Adrenal gland (tissue), 12 donors: ENCODE data around the gene KCTD21. TPM values are rescaled to one million over a fixed set of nuclear protein-coding genes. Genes with fewer than 3 reads are reported as not detected.

Source experiments
- DNase-seq, 7 donors: peaks; one replicate each; pipeline ENCODE4 v3.0.0-alpha.2; 2019 to 2020
- H3K27ac ChIP-seq, 5 donors: fragments of 200-600 bp; sonication (generic) in 4 of 5; 1 replicate in 3 of 5; 2 replicates in 2 of 5; pipeline versions ENCODE4 v1.5.1 to v1.8.0; 2016 to 2020; ENCODE audit warnings: mild to moderate bottlenecking in 1 of 5
- H3K27me3 ChIP-seq: fragments of 200-600 bp; 2 replicates; pipeline ENCODE4 v1.8.0; 2021
- H3K36me3 ChIP-seq, 2 donors: fragments of 200-600 bp; replicated peaks in 1 of 2; 1 replicate in 1 of 2; 2 replicates in 1 of 2; pipeline versions ENCODE4 v1.5.1 to v1.8.0; 2018 to 2022
- H3K4me1 ChIP-seq, 2 donors: fragments of 200-600 bp; replicated peaks in 1 of 2; 1 replicate in 1 of 2; 2 replicates in 1 of 2; pipeline versions ENCODE4 v1.5.1 to v1.8.0; 2018 to 2021
- H3K4me3 ChIP-seq, 4 donors: fragments of 200-600 bp; sonication (generic) in 3 of 4; one replicate each; pipeline ENCODE4 v1.5.1; 2016 to 2018
- H3K9me3 ChIP-seq, 3 donors: fragments of 200-600 bp; sonication (generic) in 1 of 3; replicated peaks in 1 of 3; 1 replicate in 2 of 3; 2 replicates in 1 of 3; pipeline versions ENCODE4 v1.5.1 to v1.8.0; 2016 to 2021
- POLR2A ChIP-seq, 2 donors: fragments of 450-650 bp; IDR thresholded peaks; one replicate each; pipeline ENCODE4 v1.6.1; 2017; ENCODE audit warnings: antibody characterized with exemption in 2 of 2, mild to moderate bottlenecking in 2 of 2, moderate library complexity in 1 of 2
- WGBS, 4 donors: extraction: QIAGEN DNeasy Blood & Tissue Kit in 2 of 4; methylation state at CpG; one replicate each; pipeline versions ENCODE4 v1.1.5 to v1.1.7; 2013 to 2017; 5-methylcytosine and 5-hydroxymethylcytosine counted together
- intact Hi-C, 2 donors: fragments of 100-400 bp; cut with DNase I; formaldehyde crosslinking; loops; one replicate each; pipeline versions ENCODE4 v1.14.1 to v1.15.0; 2022 to 2023
- polyA plus RNA-seq, 3 donors: library from polyadenylated mRNA; stranded (reverse); fragments of 200-250 nt in 2 of 3; fragments of 350-450 nt in 1 of 3; fragmentation: Illumina TruSeq in 1 of 3; extraction: RNeasy Lipid Tissue Mini Kit (QIAGEN cat#74804) in 1 of 3; gene quantifications; one replicate each; pipeline ENCODE4 v1.2.3, GENCODE V29; 2013 to 2014
- total RNA-seq, 9 donors: library from RNA; depleted of rRNA in 4 of 9; stranded (reverse); fragments of >200 nt in 4 of 9; fragments of 120-200 nt in 1 of 9; fragmentation: NEBNext Ultra II Directional in 1 of 9; extraction: Animal tissue kit (Norgen Biotek cat#: 25700) in 1 of 9; gene quantifications; one replicate each; pipeline versions ENCODE4 v1.1.0 to v1.2.4, GENCODE V29; 2013 to 2023
- TF ChIP-seq, protein P1 (sequence below), 6 experiments: fragments of 450-650 bp in 4 of 6; fragments of 200-600 bp in 2 of 6; sonication (generic) in 1 of 6; IDR thresholded peaks; 1 replicate in 5 of 6; 2 replicates in 1 of 6; pipeline versions ENCODE4 v1.5.1 to v1.8.0; 2016 to 2021; ENCODE audit warnings: antibody characterized with exemption in 6 of 6, mild to moderate bottlenecking in 2 of 6, moderate library complexity in 1 of 6
- donor health status: healthy with polysubstance abuse.
- donor health status: Bipolar disorder and iron deficiency.
- donor health status: DM: yes; HTN: yes; CAD: no.
- donor health status: DM: no; HTN: no; CAD: no.
- donor health status: DM: no; HTN: no; CAD: no.
- donor health status: DM: yes; HTN: yes; CAD: no.

Gene KCTD21
- total and polyA plus RNA-seq, 12 donors, result 9.3 to 54.0 (median 26.4) TPM

DNA sequence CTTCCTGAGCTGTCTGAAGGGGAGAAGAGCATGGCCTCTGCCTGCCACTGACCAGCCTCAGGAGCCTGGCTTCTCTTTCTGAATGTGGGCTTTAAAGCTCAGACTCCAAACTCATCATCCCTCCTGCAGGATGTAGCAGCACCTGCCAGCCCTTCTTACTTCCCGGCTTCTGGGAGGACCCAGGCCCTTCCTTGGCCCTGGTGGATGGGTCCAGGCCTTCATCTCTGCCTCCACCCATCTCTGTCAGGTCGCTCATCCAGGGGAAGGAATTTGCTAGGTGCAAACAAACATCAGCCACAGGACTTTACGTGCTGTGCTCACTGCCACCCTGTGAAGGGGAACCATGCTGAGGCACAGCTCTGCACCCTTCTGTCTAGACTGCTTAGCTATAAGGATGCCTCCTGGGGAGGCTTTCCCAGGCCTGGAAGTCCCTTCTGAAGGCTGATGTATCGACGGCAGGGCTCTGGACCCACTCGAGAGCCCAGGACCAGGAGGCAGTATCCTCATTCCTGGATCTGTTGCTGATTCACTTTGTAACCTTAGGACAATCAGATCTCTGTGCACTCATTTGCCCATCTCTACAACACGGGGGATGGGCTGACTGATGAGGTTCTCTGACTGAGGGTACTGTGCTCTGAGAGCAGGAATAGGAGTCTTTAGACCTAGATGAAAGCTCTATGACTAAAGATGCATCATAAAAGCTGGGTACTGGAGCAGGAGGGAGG, 31.2 kb upstream of the KCTD21 start:
- Histone ChIP-seq H3K4me3 (no peak overlapping the region), H3K27ac (no peak overlapping the region), H3K36me3 (peaks cover 0 to 88% of the 10 kb centered on the region in 2 donors), H3K9me3 (no peaks in the 10 kb centered on the region), H3K27me3 (no peaks in the 10 kb centered on the region), H3K4me1 (no peaks in the 10 kb centered on the region)
- peak in 4 of 7 donors; percentile 3 to 35 (median 14) for DNase-seq
- 86 to 91% (median 89%) methylated on average over 6 to 7 of the region's 7 CpGs for WGBS, 4 donors
- intact Hi-C loops, result loop anchor here in 1 of 2 donors (10.0 kb wide), 1 partner anchor 345 kb away; no protein-coding TSS in a partner anchor
- TF ChIP-seq, protein P1, sequence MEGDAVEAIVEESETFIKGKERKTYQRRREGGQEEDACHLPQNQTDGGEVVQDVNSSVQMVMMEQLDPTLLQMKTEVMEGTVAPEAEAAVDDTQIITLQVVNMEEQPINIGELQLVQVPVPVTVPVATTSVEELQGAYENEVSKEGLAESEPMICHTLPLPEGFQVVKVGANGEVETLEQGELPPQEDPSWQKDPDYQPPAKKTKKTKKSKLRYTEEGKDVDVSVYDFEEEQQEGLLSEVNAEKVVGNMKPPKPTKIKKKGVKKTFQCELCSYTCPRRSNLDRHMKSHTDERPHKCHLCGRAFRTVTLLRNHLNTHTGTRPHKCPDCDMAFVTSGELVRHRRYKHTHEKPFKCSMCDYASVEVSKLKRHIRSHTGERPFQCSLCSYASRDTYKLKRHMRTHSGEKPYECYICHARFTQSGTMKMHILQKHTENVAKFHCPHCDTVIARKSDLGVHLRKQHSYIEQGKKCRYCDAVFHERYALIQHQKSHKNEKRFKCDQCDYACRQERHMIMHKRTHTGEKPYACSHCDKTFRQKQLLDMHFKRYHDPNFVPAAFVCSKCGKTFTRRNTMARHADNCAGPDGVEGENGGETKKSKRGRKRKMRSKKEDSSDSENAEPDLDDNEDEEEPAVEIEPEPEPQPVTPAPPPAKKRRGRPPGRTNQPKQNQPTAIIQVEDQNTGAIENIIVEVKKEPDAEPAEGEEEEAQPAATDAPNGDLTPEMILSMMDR (IDR thresholded peaks at IDR 0.05), result no peak
- no peak for TF ChIP-seq POLR2A (IDR thresholded peaks at IDR 0.05)

DNA sequence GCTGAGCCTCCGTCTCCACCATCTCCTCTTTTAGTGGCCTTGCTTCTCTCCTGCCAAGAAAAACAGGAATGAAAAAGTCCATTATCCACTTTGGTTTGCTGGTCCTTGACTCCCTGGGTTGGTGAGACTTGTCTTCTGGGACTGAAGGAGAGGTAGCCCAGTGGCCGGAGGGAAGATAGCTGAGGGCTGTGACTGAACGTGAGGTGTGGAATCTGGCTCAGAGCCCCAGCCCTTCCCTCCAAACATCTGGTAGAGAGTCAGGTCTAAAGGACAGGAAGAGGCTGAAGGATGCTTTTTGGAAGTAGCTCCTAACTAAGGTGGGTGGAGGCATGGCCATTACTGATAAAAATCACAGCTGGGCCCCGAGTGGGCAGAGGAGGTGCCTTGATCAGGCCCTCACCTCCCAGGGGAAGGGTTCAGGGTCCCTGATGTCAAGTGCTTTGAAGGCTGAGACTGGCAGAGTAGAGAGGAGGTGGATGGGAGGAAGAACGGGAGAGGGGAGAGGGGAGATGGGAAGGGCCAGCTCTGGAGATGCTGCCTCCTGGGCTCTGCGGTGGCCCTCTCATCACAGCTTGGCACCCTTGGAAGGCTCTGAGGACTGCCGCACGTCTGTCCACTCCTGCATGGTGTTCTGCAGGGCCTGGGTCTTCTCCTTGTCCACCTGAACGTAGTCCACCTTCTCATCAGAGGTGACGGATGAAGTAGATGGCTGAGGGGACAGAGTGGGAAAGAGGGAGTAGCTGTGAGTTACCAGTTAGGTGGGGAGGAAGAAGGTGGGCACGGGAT, 30.5 kb upstream of the KCTD21 start:
- peak in 3 of 7 donors; percentile 13 to 41 (median 16) for DNase-seq
- H3K4me3 ChIP-seq, result no peak overlapping the region
- peaks cover 0 to 88% of the 10 kb centered on the region in 2 donors for H3K36me3 ChIP-seq
- no peak overlapping the region for H3K27ac ChIP-seq
- TF ChIP-seq POLR2A (IDR thresholded peaks at IDR 0.05), result no peak
- TF ChIP-seq, protein P1 (IDR thresholded peaks at IDR 0.05), result no peak
- H3K9me3 ChIP-seq, result no peaks in the 10 kb centered on the region
- H3K27me3 ChIP-seq, result no peaks in the 10 kb centered on the region
- no peaks in the 10 kb centered on the region for H3K4me1 ChIP-seq
- intact Hi-C loops, result loop anchor here in 1 of 2 donors (10.0 kb wide), 1 partner anchor 346 kb away; no protein-coding TSS in a partner anchor
- 83 to 88% (median 87%) methylated on average over 11 of the region's 11 CpGs for whole genome bisulfite sequencing, 4 donors

DNA sequence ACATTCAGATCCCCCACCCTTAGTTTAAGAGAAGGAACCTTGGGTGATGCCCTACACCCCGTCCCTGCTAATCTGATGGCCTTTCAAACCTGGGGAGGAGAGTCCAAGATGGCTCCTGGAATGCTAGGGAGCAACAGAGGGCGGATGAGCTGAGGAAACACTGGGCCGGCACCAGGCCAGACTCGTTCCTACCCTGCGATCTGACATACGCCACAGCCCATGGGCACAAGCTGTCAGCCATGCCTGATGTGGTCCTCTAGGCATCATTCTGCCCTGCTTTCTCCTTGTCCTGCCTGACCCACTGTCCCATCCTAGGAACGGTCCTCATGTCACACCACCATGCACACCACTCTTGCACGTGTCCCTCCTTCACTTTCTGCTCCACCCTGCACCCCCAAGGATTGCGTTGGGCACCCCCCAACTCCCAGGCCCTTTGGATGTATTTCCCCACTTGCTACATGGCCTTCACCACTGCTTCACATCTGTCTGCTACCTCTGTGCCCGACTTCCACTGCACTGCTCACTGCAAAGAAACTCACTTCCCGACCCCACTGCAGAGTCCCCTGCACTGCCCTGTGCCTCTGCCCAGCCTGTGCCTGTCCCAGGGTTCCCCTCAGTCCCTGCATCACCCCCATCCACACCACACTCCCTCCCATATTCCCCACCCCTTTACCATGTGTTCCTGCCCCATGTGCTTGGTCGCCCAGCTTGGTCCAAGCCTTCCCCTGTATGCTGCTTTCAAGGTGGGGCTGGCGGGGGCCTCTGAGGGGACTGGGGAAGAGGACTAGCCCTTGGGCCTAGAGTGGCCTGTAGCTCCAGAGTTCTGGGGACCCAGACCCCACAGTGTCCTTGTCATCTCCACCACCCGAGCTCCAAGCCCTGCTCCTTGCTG, 29.5 kb upstream of the KCTD21 start:
- Histone ChIP-seq H3K36me3 (peaks cover 0 to 83% of the 10 kb centered on the region in 2 donors), H3K27ac (no peak overlapping the region), H3K9me3 (no peaks in the 10 kb centered on the region), H3K27me3 (no peaks in the 10 kb centered on the region), H3K4me1 (peaks cover 0 to 5% of the 10 kb centered on the region in 2 donors), H3K4me3 (no peak overlapping the region)
- WGBS, 4 donors, result 92 to 96% (median 95%) methylated on average over 12 to 14 of the region's 14 CpGs
- no peak for TF ChIP-seq POLR2A (IDR thresholded peaks at IDR 0.05)
- TF ChIP-seq, protein P1 (IDR thresholded peaks at IDR 0.05), result no peak
- peak in 3 of 7 donors; percentile 10 to 44 (median 18) for DNase-seq
- intact Hi-C loops, result loop anchor here in 1 of 2 donors (10.0 kb wide), 1 partner anchor 347 kb away; no protein-coding TSS in a partner anchor
